Suprapubic skin (tissue), 3 donors: Measurements from ENCODE around the gene FIBIN.

Source experiments
- CTCF ChIP-seq, 2 donors: fragments of 200-600 bp in 1 of 2; fragments of 450-650 bp in 1 of 2; sonication (generic) in 1 of 2; IDR thresholded peaks; one replicate each; pipeline ENCODE4 v1.5.1; 2016 to 2019; ENCODE audit warnings: antibody characterized with exemption in 2 of 2, mild to moderate bottlenecking in 1 of 2, moderate library complexity in 1 of 2
- POLR2AphosphoS5 ChIP-seq, 3 donors: sonication (generic); formaldehyde crosslinking; IDR thresholded peaks; one replicate each; pipeline ENCODE4 v1.6.1; 2017; ENCODE audit warnings: antibody characterized with exemption in 3 of 3

GRCh38 chr11:26993965-26994457 is at the start of gene FIBIN:
- TF ChIP-seq CTCF (IDR thresholded peaks at IDR 0.05) (no peak), POLR2AphosphoS5 (IDR thresholded peaks at IDR 0.05) (no peak)
